Activated CD8-positive, alpha-beta memory T cell treated with anti-CD3 and anti-CD28 coated beads for 36 hours (primary cell): ENCODE data around the gene SORT1. TPM values are rescaled to one million over a fixed set of nuclear protein-coding genes. Genes with fewer than 3 reads are reported as not detected.

Experiments used
- CTCF ChIA-PET: fragments of 350-600 bp; sonication (Branson Sonifier 250); formaldehyde crosslinking; loops from one replicate; lab custom pipeline; 2021; ENCODE audit warnings: antibody characterized with exemption; lab: Charles Lee
- POLR2A ChIA-PET: fragments of 350-600 bp; sonication (Branson Sonifier 250); formaldehyde crosslinking; loops from one replicate; lab custom pipeline; 2021; ENCODE audit warnings: antibody characterized with exemption; lab: Charles Lee
- total RNA-seq, 2 experiments: library from RNA; stranded (reverse); gene quantifications; one replicate each; pipeline ENCODE4 v1.2.3, GENCODE V29; 2021

The SORT1 gene
- total RNA-seq, 2 experiments from 2014 or later: 2.7 to 3.1 TPM

DNA sequence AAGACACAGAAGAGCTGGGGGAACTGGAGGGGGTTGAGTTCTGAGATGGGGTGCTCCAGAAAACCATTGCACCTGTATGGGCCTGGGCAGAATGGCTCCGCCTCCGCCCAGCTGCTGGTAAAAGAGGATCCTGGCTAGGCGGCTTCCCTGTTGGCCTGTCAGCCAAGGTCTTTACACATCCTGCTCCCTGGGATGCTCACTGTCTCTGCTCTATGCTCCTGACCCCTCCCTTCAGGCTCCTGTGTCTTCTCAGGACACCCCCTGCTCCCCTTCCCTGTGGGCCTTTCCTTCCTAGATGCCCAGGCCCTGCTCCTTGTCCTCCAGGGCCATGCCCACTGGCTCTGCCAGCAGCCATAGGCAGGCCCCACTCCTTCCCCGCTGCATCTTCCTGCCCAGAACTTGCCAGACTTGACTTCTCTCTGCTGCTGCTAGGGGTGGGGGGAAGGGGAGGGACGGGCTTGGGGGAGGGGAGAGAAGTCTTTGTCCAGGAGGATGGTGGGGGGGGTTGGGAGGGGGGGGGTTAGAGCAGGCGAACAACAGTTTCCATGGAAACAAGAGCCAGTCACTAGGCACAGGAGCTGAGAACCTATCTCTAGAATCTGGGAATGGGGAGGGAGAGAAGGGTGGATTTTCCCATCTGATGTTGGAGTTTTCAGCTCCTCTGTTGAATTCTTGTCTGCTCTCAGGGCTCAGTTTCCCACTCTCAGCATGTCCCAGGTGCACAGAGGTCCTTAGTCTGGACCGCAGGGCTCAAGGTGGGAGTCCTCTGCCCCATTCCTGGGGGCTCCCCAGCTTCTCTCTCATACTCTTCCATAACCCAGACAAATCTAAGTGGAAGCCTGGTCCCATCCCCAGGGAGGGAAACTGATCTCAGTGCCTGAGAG is 137.8 kb downstream of the SORT1 start:
- ChIA-PET POLR2A (no interaction called here), CTCF (no interaction called here)

Other genes starting within 250 kb of the SORT1 start
- 100 to 1,000 TPM; 213 to 218 TPM for gene SARS1, start 184.0 kb downstream of the SORT1 start, total RNA-seq
- gene CELSR2, start 148.4 kb downstream of the SORT1 start, total RNA-seq: 1 to 10 TPM; 2.7 to 3.3 TPM
- 1 to 10 TPM; 7.3 to 7.5 TPM for gene PSRC1, start 114.8 kb downstream of the SORT1 start, total RNA-seq
- gene MYBPHL, start 90.9 kb downstream of the SORT1 start, total RNA-seq: not detected
- gene PSMA5, start 28.5 kb upstream of the SORT1 start, total RNA-seq: 100 to 1,000 TPM; 223 to 233 TPM
- gene SYPL2, start 68.6 kb upstream of the SORT1 start, total RNA-seq: under 1 TPM; 0.06 to 0.13 TPM
- 10 to 100 TPM; 16.5 to 16.8 TPM for gene ATXN7L2, start 86.0 kb upstream of the SORT1 start, total RNA-seq
- 1 to 10 TPM; 7.1 to 8.2 TPM for gene CYB561D1, start 96.2 kb upstream of the SORT1 start, total RNA-seq
- 1 to 10 TPM; 2.6 to 3.2 TPM for gene AMIGO1, start 111.8 kb upstream of the SORT1 start, total RNA-seq
- gene GPR61, start 142.0 kb upstream of the SORT1 start, total RNA-seq: not detected
- 1 to 10 TPM; 9.2 to 9.3 TPM for gene GNAI3, start 150.7 kb upstream of the SORT1 start, total RNA-seq
- gene GNAT2, start 221.7 kb upstream of the SORT1 start, total RNA-seq: 1 to 10 TPM; 1.3 to 1.4 TPM
- gene AMPD2, start 221.9 kb upstream of the SORT1 start, total RNA-seq: 100 to 1,000 TPM in 1 of 2 experiments, 10 to 100 TPM in 1; 82.3 to 101 TPM